Daoy (cell line): ENCODE measurements around the gene EXOC2. TPM values are rescaled to one million over a fixed set of nuclear protein-coding genes. Genes with fewer than 3 reads are reported as not detected.
A peak's percentile ranks its signal among the peaks of the same experiment; 100 is the strongest.

Experiments used
- DNase-seq: peaks from one replicate; pipeline ENCODE4 v3.0.0-alpha.2; 2015; ENCODE audit warnings: low read depth
- total RNA-seq: library from RNA; depleted of rRNA; stranded (reverse); fragments of >200 nt; shearing (Covaris generic); gene quantifications from 2 replicates; pipeline ENCODE4 v1.2.3, GENCODE V29; 2014; rRNA removed

Gene EXOC2
- total RNA-seq, 1 experiment from 2014 or later, result 46.2 TPM

GRCh38 chr6:446418-447366 is 246.2 kb downstream of the EXOC2 start:
- peak; percentile 70 for DNase-seq

GRCh38 chr6:445571-446417 is 247.1 kb downstream of the EXOC2 start:
- no peak for DNase-seq

- DNase-seq, result peak; percentile 31
These were observed 248.2 kb downstream of the EXOC2 start for GRCh38 chr6:444653-445275.

GRCh38 chr6:443621-444159 is 249.2 kb downstream of the EXOC2 start:
- DNase-seq, result no peak

GRCh38 chr6:441126-441920 is 251.6 kb downstream of the EXOC2 start:
- no peak for DNase-seq

GRCh38 chr6:439641-440167 is 253.2 kb downstream of the EXOC2 start:
- DNase-seq, result no peak

- DNase-seq, result no peak
These were observed 254.2 kb downstream of the EXOC2 start for GRCh38 chr6:438634-439170.

GRCh38 chr6:437037-437392 is 255.9 kb downstream of the EXOC2 start:
- peak; percentile 30 for DNase-seq

GRCh38 chr6:436308-437036 is 256.5 kb downstream of the EXOC2 start:
- DNase-seq, result peak; percentile 75

- no peak for DNase-seq
These were observed 257.3 kb downstream of the EXOC2 start for GRCh38 chr6:435441-436307.

Other genes with a start within 250 kb of the EXOC2 start
- 2.9 and 6.8 TPM in 2 replicates for gene HUS1B, start 36.0 kb downstream of the EXOC2 start, total RNA-seq